ENCODE results near the gene SEMA3G.

SEMA3G gene

GRCh38 chr3:52444860-52445793, at the start of gene SEMA3G:
SEMA3G (minus strand) TSS chr3:52445103; CDS start chr3:52445027, 76 bp downstream.
- peak; percentile 43 for DNase-seq (ENCODE audit: low spot score)

- no peak for DNase-seq (ENCODE audit: low spot score)
These were observed 49.5 kb upstream of the SEMA3G start for GRCh38 chr3:52494445-52494844.

GRCh38 chr3:52493232-52494017, 48.5 kb upstream of the SEMA3G start:
- DNase-seq (ENCODE audit: low spot score), result no peak

- DNase-seq (ENCODE audit: low spot score), result no peak
These were observed 47.2 kb upstream of the SEMA3G start for GRCh38 chr3:52492059-52492458.

- no peak for DNase-seq (ENCODE audit: low spot score)
These were observed 46.1 kb upstream of the SEMA3G start for GRCh38 chr3:52490939-52491526.

- DNase-seq (ENCODE audit: low spot score), result no peak
These were observed 45.4 kb upstream of the SEMA3G start for GRCh38 chr3:52490035-52490938.

- no peak for DNase-seq (ENCODE audit: low spot score)
These were observed 44.5 kb upstream of the SEMA3G start for GRCh38 chr3:52489453-52489852.

GRCh38 chr3:52488746-52489145, 43.8 kb upstream of the SEMA3G start:
- DNase-seq (ENCODE audit: low spot score), result no peak

GRCh38 chr3:52487788-52488691, 43.1 kb upstream of the SEMA3G start:
- DNase-seq (ENCODE audit: low spot score), result no peak

GRCh38 chr3:52487050-52487787, 42.3 kb upstream of the SEMA3G start:
- DNase-seq (ENCODE audit: low spot score), result no peak

GRCh38 chr3:52484680-52485461, 40.0 kb upstream of the SEMA3G start:
- DNase-seq (ENCODE audit: low spot score), result no peak

GRCh38 chr3:52483577-52484381, 38.9 kb upstream of the SEMA3G start:
- no peak for DNase-seq (ENCODE audit: low spot score)

GRCh38 chr3:52483081-52483480, 38.2 kb upstream of the SEMA3G start:
- no peak for DNase-seq (ENCODE audit: low spot score)

- no peak for DNase-seq (ENCODE audit: low spot score)
These were observed 37.1 kb upstream of the SEMA3G start for GRCh38 chr3:52481819-52482521.

GRCh38 chr3:52480768-52481715, 36.1 kb upstream of the SEMA3G start:
- no peak for DNase-seq (ENCODE audit: low spot score)

- no peak for DNase-seq (ENCODE audit: low spot score)
These were observed 35.1 kb upstream of the SEMA3G start for GRCh38 chr3:52479877-52480575.
